HL-60/S4 treated with phorbol 12-myristate 13-acetate at 8.2 ng/mL for 4 days and 3 days (cell line): ENCODE results near the gene PARVB.

Experiments used
- in situ Hi-C: fragments of 300-500 bp; cut with MboI; formaldehyde crosslinking; loops from 2 replicates; pipeline ENCODE4 v1.15.0; 2022; ENCODE audit warnings: low sequenced_read_pairs

Gene PARVB

DNA sequence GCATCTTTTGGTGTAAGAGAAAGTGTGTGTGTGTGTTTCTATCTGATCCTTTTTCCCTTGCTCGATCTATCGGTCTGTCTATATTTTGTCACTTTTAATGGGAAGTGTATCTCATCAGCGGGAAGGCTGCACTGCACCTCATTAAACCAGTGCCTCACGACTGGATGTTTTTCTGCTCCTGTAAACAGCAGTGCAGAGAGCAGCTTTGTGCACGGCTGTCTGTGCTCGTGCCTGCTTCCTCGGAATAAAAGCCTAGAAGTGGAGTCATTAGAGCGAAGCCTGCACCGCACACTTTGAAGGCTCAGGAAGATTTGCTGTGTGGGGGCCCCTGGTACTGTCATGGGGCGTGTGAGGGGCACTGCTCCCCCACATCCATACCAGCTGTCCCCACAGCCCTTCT lies 129.6 kb downstream of the PARVB start:
- in situ Hi-C loops = no loop called here

- in situ Hi-C loops = no loop called here
Observed at GRCh38 chr22:44154436-44154942, 130.4 kb downstream of the PARVB start.

DNA sequence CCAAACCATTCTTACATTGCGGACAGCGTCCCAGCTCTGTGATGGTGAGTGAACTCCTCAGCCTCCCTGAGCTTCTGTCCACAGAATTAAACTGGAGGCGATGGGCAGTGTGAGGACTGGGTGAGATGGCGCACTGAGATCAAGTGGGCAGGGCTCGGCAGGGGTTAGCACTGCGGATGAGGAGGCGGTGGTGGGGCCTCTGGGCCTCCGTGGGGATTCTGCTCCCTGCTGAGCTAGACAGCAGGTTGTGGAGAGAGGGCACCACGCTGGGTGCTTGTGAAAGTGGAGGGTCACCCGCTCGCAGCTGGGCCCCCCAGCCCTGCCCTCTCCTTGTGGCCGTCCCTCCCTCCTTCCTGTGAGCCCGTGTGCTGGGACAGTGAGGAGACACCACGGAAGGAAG lies 131.0 kb downstream of the PARVB start:
- in situ Hi-C loops = no loop called here

GRCh38 chr22:44157916-44158618 lies 134.0 kb downstream of the PARVB start:
- in situ Hi-C loops = no loop called here

DNA sequence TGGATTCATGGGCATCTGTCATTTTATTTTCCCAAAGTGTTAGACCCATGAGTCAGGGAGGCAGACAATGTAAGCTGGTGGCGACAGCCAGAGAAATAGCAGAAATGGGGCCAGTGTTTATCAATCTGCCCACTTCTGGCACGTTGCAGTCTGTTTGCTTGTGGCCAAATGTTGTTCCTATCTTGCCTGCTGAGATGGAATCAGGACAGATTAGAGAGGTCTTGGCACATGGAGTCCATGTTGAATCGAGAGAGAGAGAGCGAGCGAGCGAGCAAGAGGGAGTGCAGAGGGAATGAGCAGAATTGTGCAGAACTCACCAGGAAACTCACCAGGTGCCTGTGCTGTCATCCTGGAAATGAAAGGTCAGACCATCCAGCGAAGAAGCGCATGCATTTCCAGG lies 134.7 kb downstream of the PARVB start:
- in situ Hi-C loops = no loop called here

DNA sequence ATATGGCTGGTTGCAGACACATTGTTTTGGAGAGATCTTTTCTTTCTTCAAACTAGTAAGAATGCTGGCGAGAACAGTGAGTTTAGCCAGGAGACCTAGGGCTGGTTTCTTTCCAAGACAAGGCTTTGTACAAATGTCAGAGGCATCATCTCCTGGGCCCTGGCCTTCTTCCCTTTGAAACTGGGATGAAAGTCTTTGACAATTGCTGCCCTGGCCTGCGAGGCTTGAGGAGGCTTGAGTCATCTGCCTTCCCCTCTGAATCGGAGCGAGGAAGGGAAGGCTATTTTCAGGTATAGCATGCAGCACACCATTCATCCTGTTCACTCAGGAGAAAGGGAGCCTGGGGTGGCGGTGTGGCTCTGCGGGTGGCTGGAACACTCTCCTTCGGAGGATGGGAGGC lies 135.1 kb downstream of the PARVB start:
- in situ Hi-C loops = no loop called here

DNA sequence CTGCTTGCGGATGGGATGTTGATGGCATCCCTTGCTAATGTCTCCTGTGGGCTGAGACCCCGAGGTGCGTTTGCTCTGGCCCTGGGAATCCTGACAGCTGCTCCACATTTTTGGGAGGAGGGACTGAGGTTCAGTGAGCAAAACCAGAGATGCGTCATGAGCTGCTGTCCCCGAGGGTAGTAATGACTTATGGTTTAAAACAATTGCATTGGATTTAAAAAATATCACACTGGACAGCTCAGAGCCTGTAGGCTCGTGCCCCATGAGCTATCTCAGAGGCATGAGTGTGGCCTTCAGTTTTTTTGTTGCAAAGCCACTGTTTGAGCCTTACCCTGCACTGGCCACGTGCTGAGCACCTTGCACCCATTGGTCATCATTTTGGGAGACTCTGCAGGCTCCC lies 135.7 kb downstream of the PARVB start:
- in situ Hi-C loops = no loop called here

- in situ Hi-C loops = no loop called here
Observed at GRCh38 chr22:44160421-44160820, 136.3 kb downstream of the PARVB start.

DNA sequence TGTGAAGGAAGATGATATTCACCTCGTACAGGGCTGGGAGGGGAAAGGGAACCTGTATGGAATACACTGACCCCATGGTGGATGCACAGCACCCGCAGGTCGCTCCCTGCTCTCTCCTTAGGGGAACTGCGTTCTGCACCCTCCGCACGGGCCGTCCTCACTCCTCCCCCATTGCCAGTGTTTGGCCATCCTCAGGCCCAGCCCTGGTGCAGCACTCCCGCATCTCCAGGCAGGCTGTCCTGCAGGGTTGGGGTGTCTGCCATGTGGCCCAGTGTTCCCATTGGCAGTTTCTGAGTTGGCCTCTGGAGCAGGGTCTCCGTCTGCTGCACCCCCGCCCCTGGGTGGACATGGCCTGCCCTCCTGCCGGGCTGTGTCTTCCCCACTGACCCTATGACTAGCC lies 137.6 kb downstream of the PARVB start:
- in situ Hi-C loops = no loop called here

DNA sequence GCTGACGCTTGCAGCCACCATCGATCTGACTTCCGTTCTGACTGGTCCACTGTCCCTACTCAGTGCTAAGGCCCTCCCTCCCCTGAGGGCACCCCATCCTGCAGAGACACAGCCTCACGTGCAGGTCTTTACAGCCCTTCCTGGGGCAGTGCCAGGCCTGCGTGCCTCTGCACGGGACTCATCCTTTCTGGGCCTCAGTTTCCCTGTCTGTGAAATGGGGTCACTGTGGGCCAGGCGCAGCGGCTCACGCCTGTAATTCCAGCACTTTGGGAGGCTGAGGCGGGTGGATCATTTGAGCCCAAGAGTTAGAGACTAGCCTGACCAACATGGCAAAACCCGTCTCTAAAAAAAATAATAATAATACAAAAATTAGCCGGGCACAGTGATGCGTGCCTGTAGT lies 138.9 kb downstream of the PARVB start:
- in situ Hi-C loops = no loop called here

- in situ Hi-C loops = no loop called here
Observed at GRCh38 chr22:44163536-44163935, 139.4 kb downstream of the PARVB start.

DNA sequence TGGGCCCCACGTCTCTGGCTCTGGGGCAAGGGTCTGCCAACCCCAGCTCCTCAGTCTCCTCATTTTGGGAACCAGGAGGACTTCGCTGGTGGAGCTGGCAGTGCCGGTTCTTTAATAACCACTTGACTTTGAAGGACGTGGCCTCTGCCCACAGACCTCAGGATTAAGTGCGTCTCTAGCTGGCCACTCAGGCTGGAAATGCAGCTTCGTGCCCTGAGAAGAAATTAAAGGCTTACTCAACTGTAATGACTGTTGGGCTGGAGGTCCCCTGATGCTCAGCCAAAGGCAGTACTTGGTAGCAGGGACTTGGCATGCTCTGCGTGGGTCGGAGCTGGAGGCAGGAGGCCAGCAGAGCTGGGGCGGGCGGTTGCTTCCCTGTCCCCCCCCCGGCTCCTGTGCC lies 139.9 kb downstream of the PARVB start:
- in situ Hi-C loops = no loop called here

DNA sequence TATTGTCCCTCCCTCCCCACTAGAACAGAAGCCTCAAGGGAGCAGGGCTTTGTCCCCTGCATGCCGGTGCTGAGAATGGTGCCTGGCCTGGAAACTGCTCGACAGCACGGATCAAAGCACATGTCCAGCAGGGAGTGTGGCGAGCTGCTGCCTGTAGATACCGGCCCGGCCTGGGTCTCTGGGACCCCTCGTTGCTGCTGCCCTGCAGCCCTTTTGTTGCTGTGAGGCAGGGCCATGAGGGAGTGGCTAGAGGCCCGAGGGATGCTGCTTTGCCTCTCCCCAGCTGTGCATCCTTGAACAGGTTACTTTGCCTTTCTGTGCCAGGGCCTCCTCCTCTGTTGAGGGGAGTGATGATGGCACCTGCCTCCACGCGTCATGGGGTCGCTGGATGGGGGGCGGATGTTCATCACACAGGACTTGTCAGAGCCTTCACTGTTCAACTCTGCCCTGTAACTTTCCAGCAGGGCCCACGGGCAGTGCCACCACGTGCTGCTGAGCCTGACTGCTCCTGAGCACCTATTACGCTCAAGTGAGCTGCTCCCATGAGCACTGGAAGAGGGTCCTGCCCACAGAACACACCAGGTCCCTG lies 141.3 kb downstream of the PARVB start:
- in situ Hi-C loops = no loop called here

- in situ Hi-C loops = no loop called here
Observed at GRCh38 chr22:44166498-44167276, 142.6 kb downstream of the PARVB start.

DNA sequence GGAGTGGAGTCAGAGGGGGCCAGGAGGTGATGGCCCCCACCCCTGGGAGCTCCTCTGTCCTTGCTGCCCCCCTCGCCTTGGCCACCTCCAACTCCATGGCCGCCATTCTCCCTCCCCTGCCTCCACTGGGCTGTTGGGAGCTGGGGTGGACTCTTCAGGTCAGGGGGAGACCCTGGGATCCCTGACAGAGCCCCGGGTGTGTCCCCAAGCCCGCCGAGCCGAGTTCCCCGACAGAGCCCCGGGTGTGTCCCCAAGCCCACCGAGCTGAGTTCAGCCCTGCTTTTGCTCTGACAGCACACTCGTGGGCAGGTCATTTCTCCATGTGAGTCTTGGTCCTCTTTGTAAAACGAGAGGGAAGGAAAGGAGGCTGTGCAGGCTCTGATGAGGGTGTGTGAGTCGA lies 143.4 kb downstream of the PARVB start:
- in situ Hi-C loops = no loop called here

DNA sequence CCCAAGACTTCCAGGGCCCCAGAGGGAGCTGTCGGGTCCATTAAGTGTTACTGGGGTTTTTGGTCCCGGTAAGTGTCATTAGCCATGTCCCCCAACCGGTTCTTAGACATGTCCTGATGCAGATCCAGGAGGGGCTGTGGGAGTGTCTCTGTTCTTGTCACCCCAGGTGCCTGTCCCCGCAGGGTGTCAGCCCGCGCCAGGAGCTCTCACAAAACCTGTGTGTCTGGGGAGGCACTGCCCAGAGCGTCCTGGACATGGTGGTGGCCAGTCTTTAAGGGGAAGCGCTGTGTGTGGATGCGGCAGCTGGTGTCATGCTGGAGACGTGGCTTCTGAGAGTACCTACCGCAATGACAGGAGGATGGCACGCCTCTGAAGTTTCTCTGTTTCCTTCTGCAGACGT lies 144.1 kb downstream of the PARVB start:
- in situ Hi-C loops = no loop called here

DNA sequence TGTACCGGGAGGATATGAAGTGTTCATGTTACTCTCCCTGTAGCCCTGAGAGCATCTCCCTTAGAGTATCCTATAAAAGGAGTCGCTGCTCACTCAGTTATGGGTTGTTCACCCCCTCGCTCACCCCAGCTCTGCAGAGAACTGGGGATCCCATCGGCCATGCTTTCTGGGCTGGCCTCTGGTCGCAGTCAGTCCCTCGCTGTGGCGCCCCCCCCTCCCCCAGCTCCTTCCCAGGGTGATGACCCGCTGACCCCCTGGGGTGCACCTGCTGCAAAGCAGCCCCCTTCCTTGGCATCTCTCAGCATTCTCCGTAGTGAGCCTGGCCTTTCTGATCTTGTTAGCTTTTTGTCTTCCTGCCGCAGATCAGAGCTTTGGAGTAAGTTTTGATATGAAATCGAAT lies 146.4 kb downstream of the PARVB start:
- in situ Hi-C loops = no loop called here

DNA sequence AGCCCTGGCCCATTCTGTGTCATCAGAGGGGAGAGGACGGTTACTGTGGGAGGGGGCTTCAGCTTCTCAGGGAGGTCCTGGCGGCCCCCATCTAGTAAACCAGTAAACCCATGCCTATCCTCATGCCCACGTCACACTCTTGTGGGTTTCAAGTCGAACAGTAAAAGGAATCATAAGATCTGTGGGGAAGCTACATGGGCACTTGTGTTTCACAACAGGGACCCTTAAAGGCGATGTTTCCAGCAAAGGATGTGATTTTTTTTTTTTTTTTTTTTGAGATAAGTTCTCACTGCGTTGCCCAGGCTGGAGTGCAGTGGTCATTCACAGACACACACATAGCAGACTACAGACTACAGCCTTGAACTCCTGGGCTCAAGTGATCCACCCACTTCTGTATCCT lies 147.5 kb downstream of the PARVB start:
- in situ Hi-C loops = no loop called here

GRCh38 chr22:44172370-44173108 lies 148.4 kb downstream of the PARVB start:
- in situ Hi-C loops = no loop called here

- in situ Hi-C loops = no loop called here
Observed at GRCh38 chr22:44173154-44173553, 149.1 kb downstream of the PARVB start.

- in situ Hi-C loops = no loop called here
Observed at GRCh38 chr22:44175676-44176075, 151.6 kb downstream of the PARVB start.
